HG03354 (cell line): Measurements from ENCODE around the gene MAP1LC3A.

Experiments used
- ATAC-seq: cut with Tn5 transposase; IDR thresholded peaks from one replicate; pipeline ENCODE4 v1.9.1; 2021; ENCODE audit warnings: mild to moderate bottlenecking; ENCODE audit not compliant: unreplicated experiment, poor library complexity, severe bottlenecking

The MAP1LC3A gene

GRCh38 chr20:34571753-34572152, 13.2 kb downstream of the MAP1LC3A start:
- no peak for ATAC-seq

- no peak for ATAC-seq
Measured at GRCh38 chr20:34573541-34574300, 15.2 kb downstream of the MAP1LC3A start.

GRCh38 chr20:34574426-34574825, 15.9 kb downstream of the MAP1LC3A start:
- no peak for ATAC-seq

DNA sequence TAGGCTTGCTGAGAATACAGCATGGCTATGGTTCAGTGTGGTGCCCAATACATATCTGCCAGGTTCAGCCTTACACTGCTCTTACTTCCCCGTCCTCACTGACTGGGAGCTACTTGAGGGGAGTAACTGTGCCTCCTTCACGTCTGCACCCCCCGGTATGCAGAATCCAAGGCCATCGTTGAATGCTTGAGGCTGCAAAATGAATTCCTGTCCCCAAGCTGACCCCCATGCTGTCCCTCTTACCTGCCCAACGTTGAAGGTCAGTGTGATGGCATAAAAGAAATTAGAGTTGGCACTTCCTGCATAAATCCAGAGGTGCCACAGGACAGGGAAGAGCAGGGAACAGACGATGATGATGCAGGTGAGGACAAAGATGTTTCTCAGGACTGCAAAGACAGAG, 16.3 kb downstream of the MAP1LC3A start:
- ATAC-seq: no peak

GRCh38 chr20:34575271-34575670, 16.8 kb downstream of the MAP1LC3A start:
- ATAC-seq: no peak

DNA sequence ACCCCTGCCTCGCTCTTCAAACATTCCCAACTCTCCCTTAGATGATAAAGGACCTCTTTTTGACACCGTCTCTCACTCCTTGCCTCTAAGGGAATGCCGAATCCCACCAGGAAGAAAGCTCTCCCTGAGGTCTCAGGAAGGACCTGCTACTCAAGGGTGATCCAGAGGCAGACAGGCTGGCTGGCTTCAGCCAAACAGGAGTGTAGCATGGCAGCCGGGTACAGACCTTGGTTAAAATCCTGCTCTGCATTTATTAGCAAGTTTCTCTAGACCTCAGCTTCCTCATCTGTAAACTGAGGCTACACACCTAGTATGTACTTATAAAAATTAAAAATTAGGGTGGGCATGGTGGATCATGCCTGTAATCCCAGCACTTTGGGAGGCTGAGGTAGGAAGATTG, 17.2 kb downstream of the MAP1LC3A start:
- no peak for ATAC-seq

GRCh38 chr20:34577061-34577460, 18.5 kb downstream of the MAP1LC3A start:
- ATAC-seq: no peak

- ATAC-seq: no peak
Measured at GRCh38 chr20:34578025-34578424, 19.5 kb downstream of the MAP1LC3A start.

- ATAC-seq: no peak
Measured at GRCh38 chr20:34578521-34578920, 20.0 kb downstream of the MAP1LC3A start.

DNA sequence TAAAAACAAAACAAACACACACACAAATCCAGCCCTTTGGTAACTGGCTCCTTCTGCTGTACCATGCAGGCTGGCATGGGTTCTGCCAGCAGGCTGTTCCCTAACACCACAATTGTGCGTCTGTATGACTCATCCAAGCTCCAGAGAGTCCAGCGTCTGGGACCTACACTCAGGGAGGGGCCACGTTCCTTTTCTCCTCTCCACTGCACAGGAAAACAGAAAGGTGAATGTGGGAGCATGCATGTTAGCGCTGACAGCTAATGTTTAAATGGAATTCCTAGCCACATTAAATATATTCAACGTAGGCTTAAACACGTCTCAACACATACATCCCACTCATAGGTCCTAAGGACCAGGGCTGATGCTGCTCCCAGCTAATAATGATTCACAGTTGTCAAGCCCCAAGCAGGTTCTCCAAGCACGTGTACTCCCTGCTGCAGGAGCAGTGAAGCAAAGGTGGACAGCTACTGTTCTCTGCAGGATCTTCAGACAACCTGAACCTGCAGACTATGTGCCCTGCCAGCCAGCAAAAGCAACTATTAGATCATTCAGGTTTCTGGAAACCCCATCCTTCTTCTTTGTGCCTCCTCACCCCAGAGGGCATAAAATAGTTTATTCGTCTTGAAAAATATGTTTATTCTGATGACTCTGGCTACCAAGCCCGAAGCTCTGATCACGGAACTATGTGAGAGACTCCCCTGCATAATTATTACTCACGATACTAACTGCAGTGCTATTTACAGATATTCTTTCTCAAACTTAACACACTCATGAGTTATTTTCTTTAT, 20.9 kb downstream of the MAP1LC3A start:
- no peak for ATAC-seq

GRCh38 chr20:34579979-34580940, 21.7 kb downstream of the MAP1LC3A start:
- ATAC-seq: peak; percentile 73

- ATAC-seq: no peak
Measured at GRCh38 chr20:34581341-34582184, 23.0 kb downstream of the MAP1LC3A start.

DNA sequence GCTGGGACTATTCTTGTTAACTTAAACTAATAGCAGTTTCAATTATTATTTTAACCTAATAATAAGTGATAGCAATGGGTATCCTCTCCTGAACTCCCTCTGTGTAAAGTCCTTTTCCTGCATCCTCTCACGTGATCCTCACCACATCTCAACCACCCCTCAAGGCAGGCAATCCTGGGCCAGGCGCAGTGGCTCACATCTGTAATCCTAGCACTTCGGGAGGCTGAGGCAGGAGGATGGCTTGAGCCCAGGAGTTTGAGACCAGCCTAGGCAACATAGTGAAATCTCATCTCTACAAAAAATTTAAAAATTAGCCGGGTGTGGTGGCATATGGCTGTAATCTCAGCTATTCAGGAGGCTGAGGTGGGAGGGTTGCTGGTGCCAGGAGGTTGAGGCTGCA, 23.7 kb downstream of the MAP1LC3A start:
- no peak for ATAC-seq

- ATAC-seq: no peak
Measured at GRCh38 chr20:34582911-34583310, 24.4 kb downstream of the MAP1LC3A start.

GRCh38 chr20:34583544-34583943, 25.0 kb downstream of the MAP1LC3A start:
- no peak for ATAC-seq

DNA sequence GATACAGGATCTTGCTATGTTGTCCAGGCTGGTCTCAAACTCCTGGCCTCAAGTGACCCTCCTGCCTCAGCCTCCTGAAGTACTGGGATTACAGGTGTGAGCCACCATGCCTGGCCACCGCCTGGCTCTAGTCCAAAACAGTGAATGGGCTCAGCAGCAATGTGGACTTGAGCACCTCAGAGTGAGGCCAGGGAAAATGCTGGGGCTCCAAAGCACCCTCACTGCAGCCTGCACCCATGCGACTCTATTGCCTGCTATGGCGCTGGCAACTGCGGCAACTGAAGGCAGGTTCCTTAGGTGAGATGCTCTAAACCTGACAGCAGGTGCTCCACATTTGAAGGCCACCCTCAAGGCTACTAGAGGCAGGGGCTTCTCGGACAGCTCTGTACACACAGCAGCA, 26.5 kb downstream of the MAP1LC3A start:
- ATAC-seq: no peak

DNA sequence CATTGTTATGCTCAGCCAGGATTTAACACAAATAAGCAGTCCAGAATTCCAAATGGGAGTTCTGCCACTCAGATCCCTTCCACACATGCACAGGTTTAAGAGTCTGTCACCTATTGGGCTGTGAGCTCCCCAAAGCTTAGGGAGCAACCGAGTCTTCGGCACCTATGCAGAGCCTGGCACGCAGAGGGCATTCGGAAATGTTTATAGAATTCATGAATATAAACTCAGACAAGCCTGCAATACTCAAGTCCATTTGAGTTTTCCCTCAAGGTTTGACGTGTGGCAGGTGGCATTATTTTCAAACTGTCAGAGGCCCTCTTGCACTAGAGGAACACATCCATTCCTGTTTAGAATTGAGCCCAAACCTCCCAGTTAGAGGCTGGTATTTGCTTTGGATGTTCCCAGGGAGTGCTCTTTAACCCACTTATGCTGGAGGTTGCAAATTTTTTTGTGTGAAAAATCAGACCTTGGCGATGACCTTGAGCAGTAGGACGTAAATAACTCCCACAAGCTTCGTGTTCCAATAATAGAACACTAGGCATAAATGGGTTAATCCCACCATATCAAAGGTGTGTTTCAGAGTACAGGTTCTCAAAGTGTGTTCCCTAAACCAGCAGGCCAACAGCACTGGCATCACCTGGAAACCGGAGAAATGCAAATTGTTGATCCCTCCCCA, 28.1 kb downstream of the MAP1LC3A start:
- no peak for ATAC-seq

- no peak for ATAC-seq
Measured at GRCh38 chr20:34595377-34596184, 37.1 kb downstream of the MAP1LC3A start.
